K562 (cell line): ENCODE data around the gene SMAD3. TPM values are rescaled to one million over a fixed set of nuclear protein-coding genes. Genes with fewer than 3 reads are reported as not detected.

Experiments used
- GTF2F1 ChIP-seq: IDR thresholded peaks from 2 replicates; pipeline ENCODE4 v1.6.1; 2011; ENCODE audit warnings: low read depth, low read length, improper control_type of control experiment
- HMGXB4 ChIP-seq: sonication (generic); formaldehyde crosslinking; IDR thresholded peaks from 2 replicates; pipeline ENCODE4 v1.8.1; 2023; ENCODE audit warnings: mild to moderate bottlenecking, missing genetic modification reagents
- HNRNPUL1 ChIP-seq: fragments of 200-400 bp; formaldehyde crosslinking; IDR thresholded peaks from 2 replicates; pipeline ENCODE4 v1.6.1; 2017; ENCODE audit warnings: low read length
- HSF4 ChIP-seq: fragments of 250-450 bp; sonication (Bioruptor Pico); IDR thresholded peaks from 2 replicates; pipeline ENCODE4 v2.1.2; 2022; ENCODE audit warnings: mild to moderate bottlenecking, moderate library complexity, borderline replicate concordance
- KLF1 ChIP-seq: fragments of 450-650 bp; IDR thresholded peaks from 2 replicates; pipeline ENCODE4 v1.6.1; 2016; ENCODE audit warnings: missing genetic modification characterization, missing compliant biosample characterization
- NR0B1 ChIP-seq: fragments of 450-650 bp; IDR thresholded peaks from one replicate; pipeline ENCODE4 v1.6.1; 2018; ENCODE audit warnings: mild to moderate bottlenecking, moderate library complexity; ENCODE audit not compliant: partially characterized antibody
- RBM25 ChIP-seq: fragments of 200-400 bp; formaldehyde crosslinking; IDR thresholded peaks from 2 replicates; pipeline ENCODE4 v1.6.1; 2018; ENCODE audit warnings: low read length, low read depth, moderate library complexity; ENCODE audit not compliant: severe bottlenecking
- SAFB ChIP-seq: fragments of 200-400 bp; formaldehyde crosslinking; IDR thresholded peaks from 2 replicates; pipeline ENCODE4 v1.6.1; 2017; ENCODE audit warnings: low read depth, low read length, borderline replicate concordance
- SNAPC5 ChIP-seq: fragments of 250-450 bp; sonication (Bioruptor Pico); IDR thresholded peaks from 2 replicates; pipeline ENCODE4 v1.8.0; 2021; ENCODE audit warnings: moderate library complexity, mild to moderate bottlenecking, inconsistent platforms
- SRSF1 ChIP-seq: fragments of 200-400 bp; formaldehyde crosslinking; IDR thresholded peaks from 2 replicates; pipeline ENCODE4 v1.6.1; 2017; ENCODE audit warnings: mild to moderate bottlenecking, low read depth, low read length, moderate library complexity
- SUPT5H ChIP-seq: fragments of 450-650 bp; IDR thresholded peaks from 2 replicates; pipeline ENCODE4 v1.6.1; 2016
- TFE3 ChIP-seq: fragments of 450-650 bp; formaldehyde crosslinking; IDR thresholded peaks from 2 replicates; pipeline ENCODE4 v1.4.0; 2020; ENCODE audit warnings: mild to moderate bottlenecking, mixed read lengths
- U2AF1 ChIP-seq: fragments of 200-400 bp; formaldehyde crosslinking; optimal IDR thresholded peaks from 2 replicates; pipeline ENCODE3; 2017; ENCODE audit warnings: mild to moderate bottlenecking, low read depth, low read length, moderate library complexity
- ZC3H4 ChIP-seq: sonication (generic); formaldehyde crosslinking; IDR thresholded peaks from 2 replicates; pipeline ENCODE4 v1.9.0; 2021; ENCODE audit warnings: missing genetic modification reagents, borderline replicate concordance
- ZNF224 ChIP-seq: sonication (generic); formaldehyde crosslinking; IDR thresholded peaks from 2 replicates; pipeline ENCODE4 v1.8.0; 2022; ENCODE audit warnings: mild to moderate bottlenecking, missing genetic modification reagents
- ZNF263 ChIP-seq: sonication (generic); formaldehyde crosslinking; IDR thresholded peaks from 2 replicates; pipeline ENCODE4 v1.8.0; 2022; ENCODE audit warnings: mild to moderate bottlenecking, missing genetic modification reagents, borderline replicate concordance
- ZNF76 ChIP-seq: fragments of 250-450 bp; sonication (Bioruptor Pico); IDR thresholded peaks from 2 replicates; pipeline ENCODE4 v1.4.0; 2020; ENCODE audit warnings: mild to moderate bottlenecking, moderate library complexity, borderline replicate concordance
- ZSCAN32 ChIP-seq: fragments of 450-650 bp; formaldehyde crosslinking; IDR thresholded peaks from 2 replicates; pipeline ENCODE4 v1.4.0; 2020; ENCODE audit warnings: mild to moderate bottlenecking, moderate library complexity
- polyA plus RNA-seq, 8 experiments: library from polyadenylated mRNA; depleted of rRNA in 4 of 8; stranded (reverse) in 5 of 8; unstranded in 3 of 8; fragments of >200 nt; fragmentation: Nextera tagmentation in 2 of 8; fragmentation: Illumina TruSeq in 1 of 8; extraction: Ambion mirVana in 2 of 8; extraction: Trizol in 1 of 8; gene quantifications; 2 replicates each; pipeline versions ENCODE4 v1.2.1 to v1.2.3, GENCODE V29; 2011 to 2014; ENCODE audit warnings: inconsistent platforms in 1 of 8, missing spikeins in 1 of 8
- total RNA-seq, 7 experiments: library from RNA; depleted of rRNA in 6 of 7; stranded (reverse); fragments of >200 nt in 6 of 7; fragmentation: Illumina TruSeq in 2 of 7; extraction: Trizol in 2 of 7; gene quantifications; 2 replicates each; pipeline versions ENCODE4 v1.2.1 to v1.2.3, GENCODE V29; 2011 to 2021; ENCODE audit warnings: low replicate concordance in 1 of 7

SMAD3 gene
- total and polyA plus RNA-seq, 9 of the 15 experiments (the other 6 are each of a cell fraction or from before 2014, with no cell fraction given), result 4.3 to 39.2 (median 11.1) TPM

GRCh38 chr15:67091071-67091979 is 25.9 kb downstream of the SMAD3 start (continued):
- TF ChIP-seq NR0B1, result no peak
- TF ChIP-seq U2AF1, result no peak
- peak; percentile 55; the same call in 1 of the 2 replicates for TF ChIP-seq KLF1 (tag)
- TF ChIP-seq ZSCAN32, result no peak
- TF ChIP-seq GTF2F1, result no peak
- no peak for TF ChIP-seq RBM25
- no peak for TF ChIP-seq SUPT5H
- no peak for TF ChIP-seq HMGXB4 (CRISPR knock-in tag)
- no peak for TF ChIP-seq SAFB
- TF ChIP-seq HNRNPUL1, result no peak
- TF ChIP-seq ZNF76 (CRISPR knock-in tag), result no peak
- TF ChIP-seq SRSF1, result no peak
- no peak; the same call in 1 of the 2 replicates for TF ChIP-seq ZNF263 (CRISPR knock-in tag)
- TF ChIP-seq ZNF224 (CRISPR knock-in tag), result no peak
- no peak for TF ChIP-seq SNAPC5 (CRISPR knock-in tag)
- TF ChIP-seq ZC3H4, result no peak
- TF ChIP-seq TFE3 (CRISPR knock-in tag), result no peak
- no peak for TF ChIP-seq HSF4
